Stimulated activated CD8-positive, alpha-beta memory T cell treated with anti-CD3 and anti-CD28 coated beads, Interleukin-4, amount 100 ng/mL, for 24 hours (primary cell): ENCODE data around the gene METAP1D.
"Not testable (repeated sequence)": the region's sequence is repeated elsewhere in the genome, so short reads cannot be mapped to it uniquely, and the experiment has no call there.

Source experiments
- DNase-seq: peaks from one replicate; pipeline ENCODE4 v3.0.0-alpha.2; 2020; ENCODE audit warnings: low read depth

METAP1D gene

DNA sequence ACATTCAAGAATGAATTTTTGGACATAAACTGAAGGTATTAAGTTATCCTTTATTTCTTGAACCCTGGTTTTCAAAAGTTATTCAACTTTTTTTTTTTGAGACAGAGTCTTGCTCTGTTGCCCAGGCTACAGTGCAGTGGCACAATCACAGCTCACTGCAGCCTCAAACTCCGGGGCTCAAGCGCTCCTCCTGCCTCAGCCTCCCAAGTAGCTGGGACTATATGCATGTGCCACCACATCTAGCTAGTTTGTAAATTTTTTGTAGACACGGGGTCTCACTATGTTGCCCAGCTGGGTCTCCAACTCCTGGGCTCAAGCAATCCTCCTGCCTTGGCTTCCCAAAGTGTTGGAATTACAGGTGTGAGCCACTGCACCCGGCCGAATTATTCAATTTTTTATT, 2.7 kb upstream of the METAP1D start:
- DNase-seq: not testable (repeated sequence)

GRCh38 chr2:171999161-171999560, 592 bp upstream of the METAP1D start:
- no peak for DNase-seq

GRCh38 chr2:172000696-172001361, 1.1 kb downstream of the METAP1D start:
- no peak for DNase-seq

DNA sequence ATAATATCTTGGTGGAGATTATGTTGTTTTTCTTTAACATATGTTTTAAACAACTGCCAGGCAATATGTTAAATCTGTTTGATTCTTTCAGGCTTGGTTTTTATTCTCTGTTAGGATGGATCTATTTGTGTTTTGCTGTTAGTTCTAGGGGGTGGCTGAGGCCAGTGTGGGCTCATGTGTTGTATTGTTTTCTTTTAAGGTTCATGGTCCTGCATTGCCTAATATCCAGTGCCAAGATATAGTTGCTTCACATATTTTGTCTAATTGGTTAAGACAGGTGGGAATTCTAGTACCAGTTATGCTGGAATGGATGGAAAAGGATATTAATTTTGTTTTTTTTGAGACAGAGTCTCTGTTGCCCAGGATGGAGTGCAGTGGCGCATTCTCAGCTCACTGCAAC, 7.6 kb downstream of the METAP1D start:
- DNase-seq: no peak

- DNase-seq: no peak
Observed at GRCh38 chr2:172009823-172010222, 10.1 kb downstream of the METAP1D start.

GRCh38 chr2:172011812-172012575, 12.2 kb downstream of the METAP1D start:
- DNase-seq: no peak

DNA sequence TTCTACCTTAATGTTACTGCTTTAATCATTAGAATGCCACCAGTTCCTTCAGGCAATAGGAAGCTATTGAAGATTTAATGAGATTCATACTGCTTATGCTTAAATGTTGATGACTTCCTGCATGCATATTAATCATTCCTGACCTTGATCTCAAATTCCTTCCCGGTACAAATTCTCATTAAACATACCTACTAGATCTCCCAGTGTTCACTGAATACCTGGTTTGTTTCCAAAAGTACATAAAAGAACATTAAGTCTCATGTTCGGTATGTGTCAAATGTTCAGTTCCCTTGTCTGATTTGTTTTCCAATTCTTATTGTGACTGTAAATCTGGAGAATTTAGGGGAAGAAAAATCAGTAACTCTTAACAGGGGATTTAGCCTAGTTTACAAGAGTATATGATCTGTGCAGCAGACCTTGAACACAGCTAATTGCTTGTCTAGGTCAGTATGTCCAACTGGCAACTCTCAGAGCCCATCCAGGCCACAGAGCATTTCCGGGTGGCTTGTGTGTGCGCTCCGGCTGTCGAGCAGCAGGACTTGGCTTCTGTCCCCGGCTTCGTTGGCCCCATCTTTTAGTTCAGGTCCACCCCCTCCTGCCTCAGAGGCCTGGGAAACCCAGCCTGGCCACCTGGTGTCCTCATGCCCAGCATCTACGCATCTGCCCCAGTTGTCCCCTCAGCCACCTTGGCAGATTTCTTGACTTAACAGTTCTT, 13.1 kb downstream of the METAP1D start:
- no peak for DNase-seq

- DNase-seq: no peak
Observed at GRCh38 chr2:172013396-172013795, 13.6 kb downstream of the METAP1D start.

DNA sequence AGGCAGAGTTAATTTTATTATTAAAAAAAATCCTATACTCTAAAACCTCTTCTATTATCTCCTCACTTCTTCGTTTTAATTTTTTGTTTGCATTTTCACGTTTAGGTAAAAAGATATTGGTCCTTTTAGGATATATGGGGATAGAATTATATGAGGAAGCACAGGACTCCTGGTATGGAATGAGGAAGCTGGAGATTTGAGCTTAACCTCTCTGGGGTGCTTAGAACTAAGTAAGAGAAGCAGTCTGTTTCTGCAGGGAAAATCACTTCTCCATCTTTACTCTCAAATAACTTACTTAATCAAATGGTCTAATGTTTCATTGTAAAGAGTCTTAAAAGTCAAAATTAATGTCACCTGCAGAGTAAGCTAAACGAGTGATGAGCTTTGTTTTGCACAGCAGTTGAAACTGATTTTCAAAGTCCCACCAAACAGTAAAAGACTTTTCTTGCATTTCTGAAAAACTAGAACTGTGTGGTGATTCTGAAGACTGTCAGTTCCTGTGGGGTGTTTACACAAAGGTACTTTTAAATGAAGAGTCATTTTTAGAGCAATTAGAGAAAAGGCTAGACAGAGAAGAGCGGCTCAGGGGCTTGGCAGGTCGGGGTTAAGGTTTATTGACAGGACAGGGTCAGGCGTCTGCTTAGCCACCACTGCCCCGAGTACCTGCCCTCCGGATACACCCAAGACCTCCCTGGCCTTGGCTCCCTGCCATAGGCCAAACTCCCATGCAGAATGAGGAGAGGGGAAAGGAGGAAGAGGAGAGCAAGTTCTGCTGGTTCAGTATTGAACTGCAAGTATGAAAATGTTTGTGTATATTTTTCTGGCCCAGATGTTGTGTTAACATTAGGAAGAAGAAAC, 21.6 kb downstream of the METAP1D start:
- no peak for DNase-seq

DNA sequence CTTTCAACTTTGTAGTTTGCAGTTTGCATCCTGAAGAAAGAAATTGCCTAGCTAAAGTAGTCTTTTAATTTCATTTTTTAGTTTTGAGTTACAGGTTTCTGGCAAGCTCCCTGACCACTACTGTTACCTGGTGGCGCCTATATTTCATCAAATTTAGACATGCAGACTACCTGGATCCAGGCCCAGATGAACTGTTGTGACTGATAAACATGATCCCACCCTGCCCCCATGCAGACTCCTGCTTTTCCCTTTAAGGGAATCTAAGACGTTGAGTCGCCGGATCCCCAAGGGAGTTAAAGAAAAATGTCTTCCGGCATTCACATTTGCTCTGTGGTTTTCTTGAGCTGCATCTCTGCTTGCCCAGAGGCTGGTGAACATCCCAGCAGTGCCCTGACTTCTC, 22.2 kb downstream of the METAP1D start:
- no peak for DNase-seq

DNA sequence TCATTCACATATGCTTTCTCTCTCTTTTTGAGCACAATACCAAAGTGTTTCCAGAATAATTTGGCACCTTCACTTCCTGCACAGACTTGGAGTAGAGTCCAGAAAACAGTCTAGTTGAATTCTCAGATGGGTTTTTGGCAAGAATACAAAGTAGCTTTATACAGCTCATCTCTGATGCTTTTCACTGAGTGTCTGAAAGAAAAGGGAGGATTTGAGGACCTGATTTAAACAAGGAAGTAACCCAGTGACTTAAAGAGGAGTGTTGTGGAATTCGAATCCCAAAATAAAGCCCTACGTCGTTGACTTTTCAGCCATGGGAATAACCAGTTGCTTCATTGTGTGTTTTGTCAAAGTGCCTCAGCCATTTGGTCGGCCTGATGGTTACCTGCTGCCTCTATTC, 31.8 kb downstream of the METAP1D start:
- DNase-seq: no peak

GRCh38 chr2:172038121-172038520, 38.4 kb downstream of the METAP1D start:
- DNase-seq: no peak

DNA sequence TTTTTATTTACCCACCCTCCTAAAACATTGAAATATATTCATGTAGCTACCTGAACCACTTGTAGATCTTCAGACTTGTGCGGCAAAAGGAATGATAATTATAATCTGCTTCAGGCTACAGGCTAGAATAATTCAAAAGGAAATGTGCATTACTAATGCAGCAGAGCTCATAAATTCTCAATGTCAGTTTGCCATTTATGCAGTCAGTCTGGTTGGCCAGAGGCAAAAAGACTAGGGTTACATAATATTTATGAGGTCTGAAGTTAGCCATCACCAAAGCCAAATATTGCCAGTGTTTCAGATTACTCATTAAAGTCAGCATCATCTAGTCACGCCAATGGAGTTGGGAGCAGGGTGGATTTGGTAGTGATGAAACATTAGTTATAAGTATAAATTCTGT, 38.9 kb downstream of the METAP1D start:
- no peak for DNase-seq

GRCh38 chr2:172039011-172039704, 39.4 kb downstream of the METAP1D start:
- no peak for DNase-seq

- DNase-seq: no peak
Observed at GRCh38 chr2:172040311-172040710, 40.6 kb downstream of the METAP1D start.

DNA sequence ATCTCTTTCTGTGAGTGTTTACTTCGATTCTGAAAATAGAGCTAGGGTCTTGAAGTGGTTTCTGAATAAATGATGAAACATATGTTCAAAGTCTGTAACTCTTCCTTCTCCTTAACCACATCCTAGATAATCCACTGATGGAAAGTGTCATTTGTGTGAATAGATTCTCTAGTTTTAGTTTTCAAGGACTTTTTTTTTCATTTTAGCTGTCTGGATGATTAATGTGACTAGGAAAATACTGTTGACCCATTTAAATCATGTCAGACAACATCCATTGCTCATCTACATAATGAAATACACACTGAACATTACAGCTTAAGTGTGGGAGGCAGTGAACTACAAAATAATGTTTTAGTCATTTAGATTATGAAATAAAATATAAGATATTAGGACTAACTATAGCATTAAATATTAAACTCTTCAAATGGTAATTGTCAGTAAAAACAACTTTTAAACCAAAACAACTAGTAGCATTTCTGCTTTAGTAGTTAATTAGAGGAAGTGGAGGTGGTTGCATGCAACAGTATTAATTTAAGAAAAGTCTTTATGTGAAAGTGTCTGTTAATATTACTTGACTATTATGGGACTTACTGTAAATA, 46.4 kb downstream of the METAP1D start:
- no peak for DNase-seq

DNA sequence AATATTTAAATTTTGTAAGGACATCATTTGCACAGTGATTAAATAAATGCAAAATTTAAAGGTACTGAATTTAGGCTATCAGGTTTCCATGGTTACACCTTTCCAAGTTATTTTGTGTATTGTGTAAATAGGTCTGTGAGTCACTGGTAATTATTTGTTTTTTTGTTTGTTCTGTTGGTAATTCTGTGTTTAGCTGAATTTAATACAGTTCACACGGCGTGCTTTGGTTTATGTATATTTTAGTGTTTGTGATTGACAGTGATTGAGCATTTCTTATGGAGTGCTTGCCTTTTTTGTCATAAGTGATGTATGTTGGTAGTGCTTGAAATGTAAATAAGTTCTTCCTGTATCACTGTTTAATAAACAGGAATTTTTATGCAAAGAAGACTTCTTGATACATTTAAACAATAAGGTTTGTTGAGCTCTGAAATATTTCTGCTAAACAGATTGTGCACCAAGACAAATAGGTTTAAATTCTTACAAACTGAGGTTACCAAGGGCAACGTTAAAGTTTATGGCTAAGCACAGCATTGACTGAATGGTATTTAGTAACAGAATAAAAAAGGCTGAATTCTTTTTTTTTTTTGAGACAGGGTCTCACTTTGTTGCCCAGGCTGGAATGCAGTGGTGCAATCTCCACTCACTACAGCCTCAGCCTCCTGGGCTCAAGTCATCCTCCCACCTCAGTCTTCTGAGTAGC, 47.3 kb downstream of the METAP1D start:
- DNase-seq: no peak

- no peak for DNase-seq
Observed at GRCh38 chr2:172047566-172048507, 48.1 kb downstream of the METAP1D start.
